Astrocyte of the spinal cord (primary cell): ENCODE measurements around the gene TSPAN11.

Experiments
- DNase-seq: peaks from one replicate; pipeline ENCODE4 v3.0.0; 2011; ENCODE audit warnings: low read depth, low spot score
- H3K4me3 ChIP-seq: 2 replicates; pipeline ENCODE4 v1.5.1; 2011; ENCODE audit warnings: low read depth, mild to moderate bottlenecking, low read length, moderate library complexity
- in situ Hi-C: cut with HindIII; loops from 2 replicates; pipeline ENCODE4 v1.10.0; 2017; ENCODE audit warnings: low sequenced_read_pairs
- TF ChIP-seq, protein P1 (sequence below): IDR thresholded peaks from 2 replicates; pipeline ENCODE4 v1.5.1; 2012; ENCODE audit warnings: low read depth, mild to moderate bottlenecking, low read length, inconsistent platforms

The TSPAN11 gene

DNA sequence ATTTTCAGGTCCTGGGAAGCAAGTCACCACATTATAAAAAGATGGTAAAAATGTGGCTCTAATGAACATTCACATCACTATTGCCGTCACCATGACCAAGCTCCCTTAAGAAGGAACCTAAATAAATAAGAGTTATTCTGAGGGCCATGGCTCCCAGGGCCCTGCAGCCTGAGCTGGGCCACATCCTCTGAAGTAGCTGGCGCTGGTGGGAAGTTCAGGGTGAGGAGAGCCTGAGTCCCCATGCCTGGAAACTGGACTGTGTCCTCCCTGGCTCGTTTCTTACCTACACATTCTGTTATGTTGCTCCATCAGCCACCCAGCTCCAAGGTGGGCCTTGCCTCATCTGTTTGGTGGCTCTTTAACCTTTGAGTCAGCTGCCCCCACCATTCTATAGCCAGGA, 42.5 kb downstream of the TSPAN11 start:
- no peak overlapping the region for H3K4me3 ChIP-seq
- no peak for DNase-seq
- TF ChIP-seq, protein P1, sequence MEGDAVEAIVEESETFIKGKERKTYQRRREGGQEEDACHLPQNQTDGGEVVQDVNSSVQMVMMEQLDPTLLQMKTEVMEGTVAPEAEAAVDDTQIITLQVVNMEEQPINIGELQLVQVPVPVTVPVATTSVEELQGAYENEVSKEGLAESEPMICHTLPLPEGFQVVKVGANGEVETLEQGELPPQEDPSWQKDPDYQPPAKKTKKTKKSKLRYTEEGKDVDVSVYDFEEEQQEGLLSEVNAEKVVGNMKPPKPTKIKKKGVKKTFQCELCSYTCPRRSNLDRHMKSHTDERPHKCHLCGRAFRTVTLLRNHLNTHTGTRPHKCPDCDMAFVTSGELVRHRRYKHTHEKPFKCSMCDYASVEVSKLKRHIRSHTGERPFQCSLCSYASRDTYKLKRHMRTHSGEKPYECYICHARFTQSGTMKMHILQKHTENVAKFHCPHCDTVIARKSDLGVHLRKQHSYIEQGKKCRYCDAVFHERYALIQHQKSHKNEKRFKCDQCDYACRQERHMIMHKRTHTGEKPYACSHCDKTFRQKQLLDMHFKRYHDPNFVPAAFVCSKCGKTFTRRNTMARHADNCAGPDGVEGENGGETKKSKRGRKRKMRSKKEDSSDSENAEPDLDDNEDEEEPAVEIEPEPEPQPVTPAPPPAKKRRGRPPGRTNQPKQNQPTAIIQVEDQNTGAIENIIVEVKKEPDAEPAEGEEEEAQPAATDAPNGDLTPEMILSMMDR = no peak
- in situ Hi-C loops = no loop called here

DNA sequence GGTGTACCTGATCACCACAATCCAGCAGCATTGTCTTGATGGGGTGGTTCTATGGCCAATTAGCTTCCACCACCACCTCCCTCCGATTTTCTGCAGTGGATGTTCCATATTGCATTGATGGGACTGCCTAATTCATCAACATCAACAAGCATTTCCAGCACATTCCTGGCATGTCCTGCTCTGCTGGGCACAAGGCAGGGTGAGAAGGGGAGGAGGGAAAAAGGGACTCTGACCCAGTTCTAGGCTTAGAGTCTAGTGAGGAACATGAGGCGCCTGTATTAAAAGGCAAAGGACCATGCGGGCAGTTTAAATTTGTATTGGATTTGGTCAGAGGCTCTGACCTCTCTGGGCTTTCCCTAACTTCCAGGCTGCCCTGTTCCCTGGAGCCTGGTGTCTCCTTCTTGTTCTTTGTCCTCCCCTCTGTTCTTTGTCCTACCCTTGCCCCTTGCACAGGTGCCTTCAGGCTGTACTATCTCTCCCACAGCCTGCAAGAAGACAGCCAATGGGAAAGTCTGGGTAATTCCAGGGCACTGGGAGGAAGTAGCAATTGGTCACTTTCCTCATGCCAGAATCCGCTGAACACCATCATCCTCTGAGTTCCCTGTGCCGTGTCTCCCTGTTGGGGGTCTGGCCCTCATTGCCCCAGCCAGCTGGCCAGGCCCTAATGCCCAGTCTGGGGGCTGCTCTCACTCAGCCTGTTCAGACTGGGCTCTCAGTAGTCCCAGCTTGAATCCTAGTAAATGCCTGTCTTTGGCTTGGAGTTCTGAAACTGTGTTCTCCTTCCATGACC, 43.3 kb downstream of the TSPAN11 start:
- no peak overlapping the region for H3K4me3 ChIP-seq
- TF ChIP-seq, protein P1 = no peak
- in situ Hi-C loops = no loop called here
- DNase-seq = no peak

DNA sequence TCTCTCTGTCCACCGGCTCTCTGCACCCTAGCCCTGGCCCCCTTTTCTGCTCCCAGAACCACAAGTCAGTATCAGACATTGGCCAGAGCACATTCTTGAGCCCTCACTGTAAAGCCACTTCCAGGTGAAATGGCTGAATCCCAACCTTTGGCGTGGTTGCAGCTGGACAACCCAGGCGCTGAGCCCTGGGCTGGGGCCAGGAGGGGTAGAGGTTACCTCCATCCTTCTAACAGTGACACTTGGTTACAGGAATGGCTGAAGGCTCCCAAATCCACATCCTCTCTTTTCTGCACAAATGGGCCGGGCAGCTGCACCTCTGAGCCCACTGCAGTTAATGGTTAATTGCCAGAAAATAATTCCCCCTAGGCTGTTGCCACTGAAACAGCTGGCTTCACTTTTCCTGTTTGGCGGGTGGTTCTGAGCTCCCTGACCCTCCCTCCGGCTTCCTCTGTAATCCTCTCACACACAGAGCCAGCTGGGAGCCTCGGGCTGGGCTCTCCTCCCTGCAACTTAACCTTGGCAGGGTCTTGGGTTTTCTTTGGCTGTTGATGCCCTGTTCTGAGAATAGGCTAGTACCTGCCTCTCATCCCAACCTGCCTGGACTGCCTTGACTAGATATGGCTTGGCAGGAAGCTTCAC, 44.1 kb downstream of the TSPAN11 start:
- H3K4me3 ChIP-seq = no peak overlapping the region
- DNase-seq = no peak
- TF ChIP-seq, protein P1 = no peak
- in situ Hi-C loops = no loop called here

DNA sequence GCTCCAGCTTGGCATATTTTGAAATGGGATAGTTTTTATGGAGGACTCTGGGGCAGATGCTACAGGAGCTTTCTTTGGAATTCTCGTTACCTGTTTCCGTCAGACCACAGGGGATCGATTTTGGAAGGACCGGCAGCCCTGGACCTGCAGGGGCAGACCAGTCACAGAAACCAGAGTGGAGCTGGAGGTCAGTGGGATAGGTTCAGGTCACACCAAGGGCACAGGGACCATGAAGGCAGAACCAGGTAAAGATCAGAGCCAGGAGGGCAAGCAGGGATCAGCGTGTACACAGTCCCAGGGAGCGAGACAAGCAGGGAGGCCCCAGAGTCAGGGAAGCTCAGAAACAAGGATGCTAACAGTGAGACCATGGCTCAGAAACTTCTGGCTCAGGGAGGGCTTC, 45.5 kb downstream of the TSPAN11 start:
- TF ChIP-seq, protein P1 = no peak
- in situ Hi-C loops = no loop called here
- no peak for DNase-seq
- no peak overlapping the region for H3K4me3 ChIP-seq

DNA sequence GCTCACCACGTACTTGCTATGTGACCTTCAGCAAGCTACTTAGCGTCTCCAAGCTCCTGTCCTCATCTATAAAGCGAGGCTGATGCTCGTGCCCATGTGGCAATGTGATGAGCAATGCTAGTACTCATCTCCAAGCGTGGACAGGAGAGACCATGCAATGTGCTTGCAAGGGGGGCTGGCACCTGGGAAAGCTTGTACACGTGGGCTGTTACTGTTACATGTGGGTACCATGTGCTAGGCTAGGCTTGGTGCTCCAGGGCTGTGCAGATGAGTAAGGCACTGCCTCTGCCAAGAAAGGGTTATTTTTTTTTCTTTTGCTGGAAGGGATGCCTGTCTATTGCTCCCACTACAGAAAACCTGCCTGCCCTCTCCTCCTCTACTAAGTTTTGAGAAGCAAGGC, 46.6 kb downstream of the TSPAN11 start:
- H3K4me3 ChIP-seq = no peak overlapping the region
- in situ Hi-C loops = no loop called here
- TF ChIP-seq, protein P1 = no peak
- DNase-seq = no peak

DNA sequence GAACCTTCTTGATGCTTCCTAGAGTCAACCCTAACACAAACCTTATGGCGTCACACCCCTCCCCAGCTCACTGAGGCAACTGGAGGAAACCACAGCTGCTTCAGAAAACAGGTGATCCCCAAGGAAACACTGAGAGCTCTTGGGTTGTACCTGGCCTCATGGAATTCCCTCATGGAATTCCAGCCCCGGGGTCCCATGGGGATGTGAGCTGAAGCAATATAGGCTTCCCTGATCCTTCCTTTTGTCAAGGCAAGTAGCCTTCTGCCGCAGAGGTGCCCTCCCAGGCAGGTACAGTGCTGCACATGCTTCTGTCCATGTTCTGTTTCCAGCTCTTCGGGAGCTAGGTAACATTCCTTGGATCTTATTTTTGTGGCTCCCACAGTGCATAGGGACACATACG, 47.3 kb downstream of the TSPAN11 start:
- no peak overlapping the region for H3K4me3 ChIP-seq
- TF ChIP-seq, protein P1 = no peak
- DNase-seq = no peak
- in situ Hi-C loops = no loop called here
